ENCODE results near the gene TMEM94. TPM values are rescaled to one million over a fixed set of nuclear protein-coding genes. Genes with fewer than 3 reads are reported as not detected.
A peak's percentile ranks its signal among the peaks of the same experiment; 100 is the strongest.
"Not testable (repeated sequence)": the region's sequence is repeated elsewhere in the genome, so short reads cannot be mapped to it uniquely, and the experiment has no call there.

Gene TMEM94
- 27.9 TPM for total RNA-seq (ENCODE audit: insufficient read depth, low replicate concordance)

DNA sequence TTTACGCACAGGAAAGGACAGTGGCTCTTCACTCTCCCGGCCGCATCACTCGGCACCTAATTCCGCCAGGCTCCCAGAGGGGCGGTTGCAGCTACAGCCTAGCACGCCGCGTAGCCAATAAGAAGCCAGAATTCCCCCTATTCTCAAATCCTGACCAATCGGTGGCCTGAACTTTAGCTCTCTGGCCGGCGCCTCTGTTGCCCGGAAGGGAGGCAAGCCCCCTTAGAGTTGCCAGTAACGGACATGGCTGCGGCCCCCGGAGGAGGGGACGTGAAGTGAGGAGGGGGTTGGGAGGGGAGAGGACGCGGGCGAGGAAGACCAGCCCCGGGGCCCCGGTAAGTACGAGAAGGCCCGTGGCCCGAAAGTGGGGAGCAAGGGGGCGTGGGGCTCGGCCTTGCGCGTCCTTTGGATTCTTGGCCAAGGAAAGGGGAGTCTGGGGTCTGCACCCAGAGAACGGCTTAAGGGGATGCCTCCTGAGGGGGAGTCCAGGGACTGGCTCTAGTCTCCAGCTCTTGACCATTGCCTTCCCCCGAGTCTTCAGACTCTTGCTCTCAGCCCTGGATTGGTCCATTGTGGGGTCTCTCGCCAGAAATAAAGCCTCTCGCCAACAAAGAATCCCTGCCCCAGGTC, at the start of gene TMEM94:
TMEM94 (plus strand) TSS at position 219 of the 630 bp plus-strand sequence. CDS start 15,271 bp downstream, outside the sequence.
- DNase-seq (ENCODE audit: low spot score): peak; percentile 99

DNA sequence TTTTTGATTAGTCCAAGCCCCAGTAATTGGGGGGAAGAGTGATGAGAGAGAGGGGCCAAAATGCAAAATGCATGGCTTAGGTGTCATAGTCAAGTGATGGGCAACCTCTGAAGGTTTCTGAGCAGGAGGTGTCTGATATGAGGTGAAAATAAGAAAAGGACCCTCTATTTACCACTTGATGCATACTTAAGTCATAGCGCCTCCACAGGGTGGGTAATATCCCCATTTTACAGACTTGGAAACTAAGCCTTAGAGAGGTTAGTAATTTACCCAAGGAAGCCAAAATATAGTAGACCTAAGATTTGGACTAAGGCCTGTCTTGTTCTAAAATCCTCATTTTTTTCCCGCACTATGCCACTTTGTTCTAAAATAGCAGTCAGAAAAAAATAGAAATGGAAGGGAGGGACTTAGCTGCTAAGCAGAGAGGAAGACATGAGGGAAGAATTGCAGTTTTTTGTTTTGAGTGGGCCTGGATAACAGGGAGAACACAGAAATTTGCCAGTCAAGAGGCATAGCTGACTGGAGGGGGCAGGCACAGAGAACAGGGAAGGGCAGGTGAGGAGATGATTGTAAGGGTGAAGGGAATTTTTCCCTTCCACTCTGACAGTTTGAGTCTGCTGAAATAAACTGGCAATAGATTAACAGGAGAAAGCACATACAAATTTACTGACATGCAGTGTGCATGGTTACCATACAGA, 48.6 kb upstream of the TMEM94 start:
- DNase-seq (ENCODE audit: low spot score): no peak

DNA sequence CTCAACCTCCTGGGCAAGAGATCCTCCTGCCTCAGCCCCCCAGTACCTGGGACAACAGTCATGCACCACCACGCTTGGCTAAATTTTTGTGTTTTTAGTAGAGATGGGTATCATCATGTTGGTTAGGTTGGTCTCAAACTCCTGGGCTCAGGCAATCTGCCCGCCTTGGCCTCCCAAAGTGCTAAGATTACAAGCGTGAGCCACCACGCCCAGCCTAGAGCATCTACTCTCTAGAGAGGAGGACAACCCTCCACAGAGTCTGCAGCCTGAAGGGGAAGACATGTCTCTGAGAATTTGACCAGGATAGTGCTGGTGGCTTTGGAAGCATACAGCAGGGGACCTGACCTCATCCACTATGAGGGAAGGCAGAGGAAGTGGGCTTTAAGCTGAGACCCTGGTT, 46.3 kb upstream of the TMEM94 start:
- no peak for DNase-seq (ENCODE audit: low spot score)

DNA sequence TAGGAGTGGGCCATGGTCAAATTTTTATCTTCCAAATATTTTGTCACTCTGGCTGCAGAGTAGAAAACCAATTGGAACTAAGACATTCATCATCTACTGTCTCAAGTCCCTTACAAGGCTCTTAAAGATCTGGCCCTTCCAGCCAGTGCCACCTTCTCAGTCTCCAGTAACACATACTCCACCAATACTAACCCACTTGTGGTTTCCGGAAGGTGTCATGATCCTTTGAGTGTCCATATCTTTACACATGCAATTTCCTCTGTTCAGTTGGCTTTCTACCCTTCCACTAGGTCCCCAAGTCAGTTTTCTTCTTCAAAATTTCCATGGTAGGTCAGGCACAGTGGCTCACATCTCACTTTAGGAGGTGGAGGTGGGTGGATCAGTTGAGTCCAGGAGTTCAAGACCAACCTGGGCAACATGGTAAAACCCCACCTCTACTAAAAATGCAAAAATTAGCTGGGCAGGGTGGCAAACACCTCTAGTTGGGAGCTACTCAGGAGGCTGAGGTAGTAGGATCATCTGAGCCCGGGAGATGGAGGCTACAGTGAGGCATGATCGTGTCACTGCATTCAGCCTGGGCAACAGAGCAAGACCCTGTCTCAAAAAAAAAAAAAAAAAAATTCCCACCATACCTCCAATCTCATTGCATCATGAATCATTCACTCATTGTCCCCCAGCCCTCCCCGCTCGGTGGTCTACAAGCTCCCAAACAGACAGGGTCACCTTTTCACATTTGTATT, 44.9 kb upstream of the TMEM94 start:
- DNase-seq (ENCODE audit: low spot score): no peak

DNA sequence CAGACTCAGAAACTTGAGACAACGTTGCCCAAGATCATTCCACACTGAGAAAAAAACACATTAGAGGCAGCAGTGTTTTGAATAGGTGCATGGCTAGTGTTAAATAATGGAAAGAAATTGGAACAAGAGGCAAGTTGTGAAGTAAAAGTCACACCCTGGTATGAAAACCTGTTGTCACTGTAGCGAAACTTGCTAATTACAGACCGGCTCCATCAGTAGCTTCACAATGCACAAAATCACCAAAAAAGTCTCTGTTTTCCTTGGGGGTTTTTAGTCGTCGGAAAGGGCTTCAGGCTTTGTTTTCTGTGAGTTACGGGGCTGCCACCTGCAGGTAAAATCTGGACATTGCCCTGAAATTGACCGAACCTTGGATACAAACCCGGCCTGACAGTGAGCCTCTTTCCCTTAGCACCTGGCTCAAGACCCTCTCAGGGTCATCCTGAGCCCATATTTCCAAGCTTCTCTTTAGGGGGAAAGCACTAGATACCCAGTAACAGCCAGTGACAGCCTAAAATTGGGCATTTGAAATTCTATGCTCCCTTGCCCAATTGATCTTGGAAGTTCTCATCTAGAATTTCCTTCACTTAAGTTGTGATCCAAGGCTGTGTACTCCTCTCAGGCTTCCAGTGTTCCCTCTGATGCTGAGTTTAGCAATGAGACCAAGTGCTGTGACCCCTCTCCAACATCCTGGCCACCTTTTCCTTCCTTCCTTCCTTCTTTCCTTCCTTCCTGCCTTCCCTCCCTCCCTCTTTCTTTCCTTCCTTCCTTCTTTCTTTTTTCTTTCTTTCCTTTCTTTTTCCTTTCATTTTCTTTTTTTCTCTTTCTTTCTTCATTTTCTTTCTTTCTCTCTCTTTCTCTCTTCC, 43.7 kb upstream of the TMEM94 start:
- DNase-seq (ENCODE audit: low spot score): peak; percentile 66

DNA sequence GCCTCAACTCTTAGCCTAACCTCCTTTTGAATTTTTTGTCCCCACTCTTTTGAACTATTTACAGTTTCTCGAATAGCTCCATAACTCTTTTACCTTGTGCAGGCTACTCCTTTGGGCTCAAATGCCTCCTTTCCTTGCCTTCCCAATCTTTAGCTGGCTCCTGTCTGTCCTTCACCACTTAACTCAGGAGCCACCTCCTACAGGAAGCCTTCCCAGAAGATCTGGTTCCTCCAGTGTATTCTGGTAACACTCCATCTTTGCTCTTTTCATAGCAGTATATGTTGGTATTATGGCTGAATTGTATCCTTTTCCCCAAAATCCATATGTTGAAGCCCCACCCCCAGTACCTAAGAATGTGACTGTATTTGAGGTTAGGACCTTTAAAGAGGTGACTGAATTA, 41.9 kb upstream of the TMEM94 start:
- DNase-seq (ENCODE audit: low spot score): no peak

DNA sequence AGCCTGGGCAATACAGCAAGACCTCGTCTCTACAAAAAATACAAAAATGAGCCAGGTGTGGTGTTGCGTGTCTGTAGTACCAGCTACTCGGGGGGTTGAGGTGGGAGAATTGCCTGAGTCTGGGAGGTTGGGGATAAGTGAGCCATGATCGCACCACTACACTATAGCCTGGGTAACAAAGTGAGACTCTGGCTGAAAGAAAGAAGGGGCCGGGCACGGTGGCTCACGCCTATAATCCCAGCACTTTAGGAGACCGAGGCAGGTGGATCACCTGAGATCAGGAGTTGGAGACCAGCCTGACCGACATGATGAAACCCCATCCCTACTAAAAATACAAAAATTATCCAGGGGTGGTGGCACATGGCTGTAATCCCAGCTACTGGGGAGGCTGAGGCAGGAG, 40.4 kb upstream of the TMEM94 start:
- no peak for DNase-seq (ENCODE audit: low spot score)

DNA sequence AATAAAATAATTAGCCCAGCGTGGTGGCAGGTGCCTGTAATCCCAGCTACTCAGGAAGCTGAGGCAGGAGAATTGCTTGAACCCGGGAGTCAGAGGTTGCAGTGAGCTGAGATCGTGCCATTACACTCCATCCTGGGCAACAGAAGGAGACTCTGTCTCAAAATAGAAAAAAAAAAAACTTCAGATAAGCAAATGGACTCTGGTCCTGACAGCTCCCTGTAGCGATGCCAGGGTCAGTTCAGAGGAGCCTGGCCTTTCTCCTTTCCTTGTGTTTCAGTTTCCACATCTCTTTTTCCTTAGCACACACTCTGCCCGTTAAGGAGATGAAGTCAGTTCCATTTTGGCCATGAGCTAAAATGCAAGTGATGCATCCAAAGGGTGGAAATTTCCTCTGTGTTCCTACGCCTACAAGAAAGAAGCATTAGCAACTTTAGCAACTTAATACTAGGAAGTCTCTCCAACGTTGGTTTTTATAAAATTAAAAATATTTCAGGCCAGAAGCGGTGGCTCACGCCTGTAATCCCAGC, 39.3 kb upstream of the TMEM94 start:
- no peak for DNase-seq (ENCODE audit: low spot score)

DNA sequence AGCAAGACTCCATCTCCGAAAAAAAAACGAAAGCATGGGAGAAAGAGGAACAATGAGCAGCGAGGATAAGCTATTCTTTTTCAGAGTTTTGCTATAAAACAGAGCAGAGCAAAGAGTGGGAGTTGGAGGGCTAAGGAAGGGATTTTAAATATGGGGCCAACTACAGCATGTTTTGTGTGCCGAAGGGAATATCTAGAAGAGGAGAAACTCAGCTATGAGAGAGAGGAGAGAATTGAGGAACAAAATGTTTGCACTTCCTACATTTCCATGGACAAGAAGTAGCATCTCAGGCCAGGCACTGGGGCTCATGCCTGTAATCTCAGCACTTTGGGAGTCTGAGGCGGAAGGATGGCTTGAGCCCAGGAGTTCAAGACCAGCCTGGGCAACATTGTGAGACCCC, 37.9 kb upstream of the TMEM94 start:
- no peak for DNase-seq (ENCODE audit: low spot score)

DNA sequence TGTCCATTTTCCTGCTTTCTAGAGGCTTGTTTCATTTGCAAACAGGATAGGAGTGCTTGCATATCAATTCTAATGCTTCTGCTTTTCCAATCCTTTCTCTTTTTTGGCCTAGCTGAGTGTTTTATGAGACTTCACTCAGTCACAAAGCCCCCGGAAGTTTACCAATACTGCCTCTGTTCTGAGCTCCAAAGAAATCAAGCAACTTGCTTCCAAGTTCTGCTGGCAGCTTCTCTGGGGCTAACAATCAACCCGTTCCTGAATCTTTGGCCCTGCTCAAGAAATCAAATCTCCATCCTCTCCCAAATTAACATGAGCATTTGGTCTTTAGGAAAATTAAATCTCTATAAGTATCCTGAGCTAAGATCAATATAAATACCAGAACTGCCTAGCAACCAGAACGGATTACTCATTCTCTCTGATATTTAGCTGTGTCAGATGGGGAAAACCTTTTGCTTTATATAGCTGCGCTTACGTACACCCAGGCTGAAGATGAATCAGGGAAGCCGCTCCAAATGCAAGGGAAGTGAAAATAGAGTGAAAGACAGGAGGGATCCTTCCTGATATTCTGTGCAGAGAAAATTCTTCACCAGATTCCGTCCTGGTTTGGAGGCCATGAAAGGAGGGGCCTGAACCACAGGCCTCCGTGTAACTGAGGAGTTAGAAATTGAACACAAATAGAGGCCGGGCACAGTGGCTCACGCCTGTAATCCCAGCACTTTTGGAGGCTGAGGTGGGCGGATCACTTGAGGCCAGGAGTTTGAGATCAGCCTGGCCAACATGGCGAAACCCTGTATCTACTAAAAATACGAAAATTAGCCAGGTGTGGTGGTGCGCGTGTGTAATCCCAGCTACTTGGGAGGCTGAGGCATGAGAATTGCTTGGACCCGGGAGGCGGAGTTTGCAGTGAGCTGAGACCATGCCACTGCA, 27.6 kb upstream of the TMEM94 start:
- peak; percentile 92 for DNase-seq (ENCODE audit: low spot score)

DNA sequence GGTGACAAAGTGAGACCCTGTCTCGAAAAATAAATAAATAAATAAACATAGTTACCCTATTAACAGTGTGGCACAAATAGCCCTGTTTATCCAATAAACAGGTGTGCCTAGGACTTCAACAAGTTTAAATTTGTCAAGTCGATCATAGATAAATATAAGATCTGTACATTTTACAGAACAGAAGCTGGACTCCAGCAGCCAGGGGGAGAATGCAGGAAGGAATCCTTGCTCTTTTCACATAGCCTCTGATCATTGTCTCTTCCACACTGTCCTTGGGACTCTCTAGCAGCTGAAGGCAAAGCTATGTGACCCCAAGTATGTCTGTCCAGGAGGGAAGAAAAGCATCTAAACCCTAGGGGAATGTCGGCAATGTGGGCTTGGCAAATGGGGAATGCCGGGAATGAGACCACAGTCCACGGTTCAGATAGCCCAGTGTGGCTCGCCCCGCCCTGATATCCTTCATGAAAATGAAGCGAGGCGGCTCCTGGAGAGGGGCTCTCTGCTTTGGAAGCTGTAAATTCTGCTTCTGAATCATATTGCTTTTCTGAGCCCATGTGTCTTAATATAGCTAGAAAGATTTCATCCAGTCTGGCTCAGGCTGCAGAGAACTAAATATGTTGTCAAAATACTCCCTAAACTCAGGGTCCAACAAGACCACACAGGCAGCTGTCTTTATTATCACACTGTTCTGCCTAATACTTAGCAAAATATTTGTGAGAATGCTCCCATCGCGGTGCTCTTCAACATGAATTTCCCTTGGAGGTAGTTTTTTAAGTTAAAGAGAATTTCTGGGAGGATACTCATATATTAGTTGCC, 26.1 kb upstream of the TMEM94 start:
- DNase-seq (ENCODE audit: low spot score): peak; percentile 64

DNA sequence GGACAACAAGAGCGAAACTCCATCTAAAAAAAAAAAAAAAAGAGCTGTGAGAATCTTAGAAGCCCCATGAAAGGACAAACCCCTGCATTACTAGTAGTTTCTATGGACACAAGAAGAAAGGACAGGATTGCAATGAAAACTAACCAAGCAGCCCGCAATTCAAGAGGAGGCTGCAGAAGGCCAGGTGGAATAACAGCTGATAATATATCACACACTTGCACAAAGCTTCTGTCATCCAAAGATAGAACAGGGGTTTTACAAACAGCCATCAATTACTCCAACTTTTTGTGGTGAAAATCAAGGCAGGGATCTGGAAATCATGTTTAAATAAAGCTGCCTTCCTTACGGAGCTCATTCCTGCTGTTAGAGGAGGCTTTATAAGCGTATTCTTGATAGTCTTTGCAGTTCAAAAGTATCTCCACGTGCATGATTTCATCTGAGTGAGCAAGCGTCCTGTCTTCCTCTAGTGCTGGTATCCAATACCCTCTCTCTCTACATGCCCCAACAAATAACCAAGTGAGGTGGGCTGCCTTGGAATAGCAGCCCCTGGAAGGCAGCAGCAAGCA, 23.1 kb upstream of the TMEM94 start:
- no peak for DNase-seq (ENCODE audit: low spot score)

DNA sequence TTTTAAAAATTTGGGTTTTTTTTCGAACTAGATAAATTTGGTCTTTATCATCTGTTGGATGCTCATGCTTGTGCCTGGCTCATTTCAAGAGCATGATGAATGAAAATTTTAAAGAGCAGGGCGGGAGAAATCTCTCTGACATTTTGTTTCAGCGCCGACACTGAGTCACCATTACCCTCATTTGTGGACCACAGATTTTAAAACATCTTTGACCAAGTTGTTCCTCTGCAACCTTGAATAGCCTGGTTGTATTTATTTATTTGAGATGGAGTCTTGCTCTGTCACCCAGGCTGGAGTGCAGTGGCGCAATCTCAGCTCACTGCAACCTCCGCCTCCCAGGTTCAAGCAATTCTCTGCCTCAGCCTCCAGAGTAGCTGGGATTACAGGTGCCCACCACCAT, 22.0 kb upstream of the TMEM94 start:
- DNase-seq (ENCODE audit: low spot score): not testable (repeated sequence)

DNA sequence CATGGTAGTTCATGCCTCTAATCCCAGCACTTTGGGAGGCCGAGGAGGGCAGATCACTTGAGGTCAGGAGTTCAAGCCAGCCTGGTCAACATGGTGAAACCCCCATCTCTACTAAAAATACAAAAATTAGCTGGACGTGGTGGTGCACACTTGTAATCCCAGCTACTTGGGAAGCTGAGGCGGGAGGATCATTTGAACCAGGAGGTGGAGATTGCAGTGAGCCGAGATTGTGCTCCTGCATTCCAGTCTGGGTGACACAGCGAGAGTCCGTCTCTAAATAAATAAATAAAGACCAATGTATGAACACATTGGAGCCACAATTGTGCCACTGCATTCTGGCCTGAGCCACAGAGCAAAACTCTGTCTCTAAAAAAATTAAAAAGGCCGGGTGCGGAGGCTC, 19.0 kb upstream of the TMEM94 start:
- not testable (repeated sequence) for DNase-seq (ENCODE audit: low spot score)

DNA sequence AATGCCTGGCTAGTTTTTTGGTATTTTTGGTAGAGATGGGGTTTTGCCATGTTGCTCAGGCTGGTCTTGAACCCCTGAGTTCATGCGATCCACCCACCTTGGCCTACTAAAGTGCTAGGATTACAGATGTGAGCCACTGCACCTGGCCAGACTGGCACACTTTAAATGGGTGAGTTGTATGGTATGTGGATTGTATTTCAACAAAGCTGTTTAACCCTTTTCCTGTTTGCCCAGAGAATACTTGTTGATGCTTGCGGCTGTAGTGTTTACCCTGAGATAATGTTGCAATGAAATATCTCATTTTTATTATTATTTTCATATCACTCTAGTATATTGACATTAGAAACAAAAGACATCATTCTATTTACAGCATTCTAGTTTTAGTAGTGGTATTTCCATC, 17.1 kb upstream of the TMEM94 start:
- DNase-seq (ENCODE audit: low spot score): no peak

DNA sequence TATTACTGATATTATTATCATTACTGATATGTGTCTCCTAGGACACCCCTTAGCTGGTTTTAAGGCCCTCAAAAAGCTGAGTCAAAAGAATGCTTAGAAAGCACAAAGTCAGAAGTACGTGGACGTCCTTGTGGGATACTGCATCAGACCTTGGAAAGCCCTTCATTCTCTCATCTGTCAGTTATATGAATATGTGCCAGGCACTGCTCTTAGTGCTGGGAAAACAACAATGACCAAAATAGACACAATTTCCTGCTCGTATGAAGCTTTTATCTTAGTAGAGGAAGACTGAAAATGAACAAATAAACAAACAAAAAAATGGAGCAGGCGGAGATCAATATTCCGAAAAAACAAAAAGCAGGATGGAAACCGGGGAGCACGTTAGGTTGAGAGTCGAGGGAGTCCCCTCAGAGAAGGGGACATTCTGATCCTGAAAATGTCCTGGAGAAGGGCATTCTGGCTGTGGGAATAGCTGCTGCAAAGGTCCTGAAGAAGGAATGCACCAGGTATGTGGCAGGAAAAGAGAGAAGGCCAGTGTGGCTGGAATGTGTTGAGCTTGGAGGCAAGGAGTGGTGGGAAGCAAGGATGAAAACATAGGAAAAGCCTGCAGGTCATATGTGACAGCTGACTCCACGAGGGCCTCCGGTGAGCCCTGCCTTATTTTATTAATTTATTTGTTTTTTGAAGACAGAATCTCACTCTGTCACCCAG, 15.5 kb upstream of the TMEM94 start:
- no peak for DNase-seq (ENCODE audit: low spot score)

DNA sequence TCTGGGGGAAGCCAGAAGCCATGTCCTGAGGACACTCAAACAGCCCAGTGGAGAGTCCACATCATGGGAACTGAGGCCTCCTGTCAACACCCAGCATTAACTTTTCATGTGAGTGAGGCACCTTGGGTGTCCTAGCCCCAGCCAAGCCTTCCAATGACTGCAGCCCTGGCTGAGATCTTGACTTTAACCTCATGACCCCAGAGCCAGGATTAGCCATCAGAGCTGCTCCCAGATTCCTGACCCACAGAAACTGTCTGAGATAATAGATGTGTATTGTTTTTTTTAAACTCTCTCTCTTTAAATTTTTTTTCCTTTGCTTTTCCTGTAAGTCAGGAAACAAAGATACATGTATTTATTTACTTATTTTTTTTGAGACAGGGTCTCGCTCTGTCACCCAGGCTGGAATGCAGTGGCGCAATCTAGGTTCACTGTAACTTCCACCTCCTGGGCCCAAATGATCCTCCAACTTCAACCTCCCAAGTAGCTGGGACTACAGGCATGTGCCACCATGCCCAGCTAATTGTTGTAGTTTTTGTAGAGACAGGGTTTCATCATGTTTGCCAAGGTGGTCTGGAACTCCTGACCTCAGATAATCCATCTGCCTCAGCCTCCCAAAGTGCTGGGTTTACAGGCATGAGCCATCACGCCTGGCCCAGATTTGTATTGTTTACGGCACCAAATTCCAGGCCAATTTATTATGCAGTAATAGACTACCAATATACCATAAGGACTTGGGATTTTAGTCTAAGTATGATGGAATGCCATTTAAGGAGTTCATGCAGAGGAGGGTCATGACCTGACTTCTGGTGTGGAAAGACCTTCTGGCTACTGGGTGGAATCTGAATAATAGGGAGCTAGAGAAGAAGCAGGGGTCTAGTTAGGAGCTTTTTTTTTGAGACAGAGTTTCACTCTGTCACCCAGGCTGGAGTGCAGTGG, 14.0 kb upstream of the TMEM94 start:
- DNase-seq (ENCODE audit: low spot score): no peak
